HG03354 (cell line): ENCODE results near the gene DIS3L.

Source experiments
- ATAC-seq: cut with Tn5 transposase; IDR thresholded peaks from one replicate; pipeline ENCODE4 v1.9.1; 2021; ENCODE audit warnings: mild to moderate bottlenecking; ENCODE audit not compliant: unreplicated experiment, poor library complexity, severe bottlenecking

The DIS3L gene

DNA sequence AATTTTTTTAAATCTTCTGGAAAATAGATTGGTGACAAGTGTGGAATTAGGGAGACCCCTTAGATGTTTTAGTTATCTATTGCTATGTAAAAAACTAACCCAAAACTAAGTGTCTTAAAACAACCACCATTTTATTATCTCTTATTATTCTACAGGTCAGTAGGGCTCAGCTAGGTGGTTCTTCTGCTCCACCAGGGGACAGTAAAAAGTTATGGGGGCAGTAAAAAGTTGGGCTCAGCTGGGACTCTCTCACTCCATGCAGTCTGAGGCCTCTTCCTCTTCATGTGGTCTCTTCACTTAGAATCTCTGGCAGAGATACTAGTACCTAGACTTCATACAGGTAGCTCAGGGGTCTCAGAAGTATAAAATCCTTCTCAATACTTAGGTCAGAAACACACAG is 18.0 kb upstream of the DIS3L start:
- no peak for ATAC-seq

DNA sequence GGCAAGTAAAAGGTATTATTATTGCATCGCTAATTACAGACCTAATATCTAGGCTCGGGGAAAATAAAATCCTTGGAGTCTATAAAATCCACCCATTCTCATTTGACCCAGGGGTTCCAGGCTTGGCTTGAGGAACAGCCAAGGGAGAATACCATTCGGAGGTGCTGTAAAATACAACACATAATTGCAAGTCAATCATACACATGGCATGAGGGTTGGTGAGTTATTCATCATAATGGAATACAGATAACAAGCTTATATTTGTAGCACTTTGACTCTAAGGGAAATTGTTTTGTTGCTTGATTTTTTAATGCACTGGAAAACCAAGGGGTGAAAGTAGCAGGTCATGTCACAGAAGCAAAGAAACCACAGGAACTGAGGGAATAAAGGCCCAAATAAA is 16.8 kb upstream of the DIS3L start:
- no peak for ATAC-seq

DNA sequence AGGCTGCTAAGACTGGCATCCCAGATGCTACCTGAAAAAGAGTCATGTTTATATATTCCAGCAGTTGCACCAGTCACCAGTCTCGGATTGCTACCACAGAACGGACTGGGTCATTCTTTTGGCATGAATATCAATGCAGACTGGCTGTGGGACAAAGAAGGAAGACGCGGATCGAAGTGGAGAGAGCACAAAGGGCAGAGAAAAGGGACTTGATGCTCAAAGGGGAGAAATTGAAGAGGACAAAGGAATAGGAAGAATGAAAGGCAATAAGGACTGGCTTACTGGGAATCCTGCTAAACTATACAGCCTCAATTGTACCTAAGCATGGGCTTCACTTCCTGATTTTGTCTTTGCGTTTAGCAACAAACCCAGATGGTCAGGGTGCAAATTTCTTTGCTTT is 15.3 kb upstream of the DIS3L start:
- no peak for ATAC-seq

DNA sequence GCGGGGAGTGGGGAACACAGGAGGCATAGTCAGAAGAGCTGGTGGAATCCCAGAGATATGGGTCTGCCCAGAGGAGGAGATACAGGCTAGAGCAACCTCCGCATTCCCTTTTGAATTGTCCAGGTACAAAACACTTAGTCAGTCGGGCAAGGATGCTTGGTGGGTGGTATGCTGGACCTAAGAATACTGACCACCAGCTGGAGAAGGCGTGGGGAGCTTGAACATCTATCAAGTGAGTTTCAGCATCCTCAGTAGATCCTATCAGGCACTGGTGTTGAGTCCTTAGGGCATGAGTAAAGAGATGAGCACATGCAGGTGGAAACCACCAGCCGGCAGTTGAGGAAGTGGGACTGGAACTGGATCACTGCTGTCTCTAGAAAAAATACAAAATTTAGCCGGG is 14.7 kb upstream of the DIS3L start:
- no peak for ATAC-seq

DNA sequence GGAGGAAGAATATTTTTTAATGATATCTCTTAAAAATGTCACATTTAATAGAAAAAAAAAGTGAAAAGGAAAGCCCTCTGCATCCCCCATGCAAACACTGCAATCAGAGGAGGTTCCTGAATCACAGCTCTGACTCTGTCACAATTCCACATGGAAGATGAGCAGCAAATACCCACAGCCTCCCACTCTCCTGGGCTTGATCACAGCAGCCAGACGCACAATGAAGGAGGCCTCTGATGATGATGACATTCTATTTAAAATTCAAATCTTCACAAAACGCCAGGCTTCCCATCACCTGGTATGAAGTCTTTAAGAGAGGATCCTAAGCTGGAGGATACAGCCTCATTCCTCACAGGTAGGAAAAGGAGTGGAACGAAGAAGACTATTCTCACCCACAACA is 9.1 kb upstream of the DIS3L start:
- no peak for ATAC-seq

DNA sequence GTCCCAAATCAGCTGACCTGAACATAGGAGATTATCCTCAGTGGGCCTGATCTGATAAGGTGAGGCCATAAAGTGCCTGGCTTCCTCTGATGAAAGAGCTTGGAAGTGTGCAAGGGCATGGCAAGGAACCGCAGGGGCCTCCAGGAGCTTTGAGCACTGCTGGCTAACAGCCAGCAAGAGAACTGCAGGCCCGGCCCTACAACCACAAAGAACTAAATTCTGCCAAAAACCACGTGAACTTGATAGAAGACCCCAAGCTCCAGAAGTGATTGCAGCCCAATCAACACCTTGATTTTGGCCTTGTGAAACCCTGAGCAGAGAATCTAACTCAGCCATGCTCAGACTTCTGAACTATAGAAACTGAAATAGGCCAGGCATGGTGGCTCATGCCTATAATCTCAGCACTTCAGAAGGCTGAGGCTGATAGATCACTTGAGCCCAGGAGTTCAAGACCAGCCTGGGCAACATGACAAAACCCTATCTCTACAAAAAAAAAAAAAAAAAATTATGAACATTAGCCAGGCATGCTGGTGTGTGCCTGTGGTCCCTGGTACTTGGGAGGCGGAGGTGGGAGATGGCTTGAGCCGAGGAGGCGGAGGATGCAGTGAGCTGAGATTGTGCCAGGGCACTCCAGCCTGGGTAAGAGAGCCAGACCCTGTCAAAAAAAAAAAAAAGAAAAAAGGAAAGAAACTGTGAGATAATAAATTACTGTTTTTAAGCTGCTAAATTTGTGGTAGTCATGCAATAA is 7.7 kb upstream of the DIS3L start:
- no peak for ATAC-seq

DNA sequence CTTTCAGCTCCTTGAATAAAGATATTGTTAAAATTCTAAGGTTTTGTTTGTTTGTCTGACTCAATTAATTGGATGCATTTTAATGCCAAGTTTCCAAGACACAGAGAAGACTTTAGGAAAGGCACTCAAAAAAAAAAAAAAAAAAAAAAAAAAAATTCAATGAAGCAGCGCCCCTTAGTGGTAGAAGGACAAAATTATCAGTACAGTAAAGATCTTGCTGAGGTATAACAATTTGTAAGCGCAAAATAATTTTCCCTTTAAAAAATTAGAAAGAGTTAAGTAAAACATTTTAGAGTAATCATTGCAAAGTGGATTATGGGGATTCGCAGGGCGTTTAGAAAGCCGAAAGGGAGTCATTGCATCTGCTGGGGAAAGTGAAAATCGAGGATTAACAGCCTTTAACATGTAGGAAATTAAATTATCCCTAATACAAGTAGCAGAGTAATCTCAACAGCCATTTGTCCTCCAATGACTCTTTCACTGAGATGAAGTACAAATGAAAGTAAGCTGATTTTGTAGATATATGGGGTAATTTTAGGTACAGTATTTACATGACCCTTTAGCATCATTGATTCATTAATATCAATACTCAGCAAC is 5.8 kb upstream of the DIS3L start:
- no peak for ATAC-seq

DNA sequence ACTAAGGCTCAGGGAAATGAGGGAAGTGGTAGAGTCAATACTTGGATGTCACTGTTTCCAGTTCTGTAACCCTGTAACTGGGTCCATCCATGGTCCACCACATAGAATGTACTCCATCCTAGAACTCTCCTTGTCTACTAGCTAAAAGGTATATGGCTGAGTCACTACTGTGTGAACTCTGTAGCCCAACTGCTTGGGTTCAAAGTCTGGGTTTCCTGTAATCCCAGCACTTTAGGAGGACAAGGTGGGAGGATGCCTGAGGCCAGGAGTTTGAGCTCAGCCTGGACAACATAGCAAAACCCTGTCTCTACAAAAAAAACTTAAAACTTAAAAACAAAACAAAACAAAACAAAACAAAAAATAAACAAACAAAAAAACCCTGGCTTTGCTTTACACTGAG is 5.3 kb upstream of the DIS3L start:
- ATAC-seq: no peak

DNA sequence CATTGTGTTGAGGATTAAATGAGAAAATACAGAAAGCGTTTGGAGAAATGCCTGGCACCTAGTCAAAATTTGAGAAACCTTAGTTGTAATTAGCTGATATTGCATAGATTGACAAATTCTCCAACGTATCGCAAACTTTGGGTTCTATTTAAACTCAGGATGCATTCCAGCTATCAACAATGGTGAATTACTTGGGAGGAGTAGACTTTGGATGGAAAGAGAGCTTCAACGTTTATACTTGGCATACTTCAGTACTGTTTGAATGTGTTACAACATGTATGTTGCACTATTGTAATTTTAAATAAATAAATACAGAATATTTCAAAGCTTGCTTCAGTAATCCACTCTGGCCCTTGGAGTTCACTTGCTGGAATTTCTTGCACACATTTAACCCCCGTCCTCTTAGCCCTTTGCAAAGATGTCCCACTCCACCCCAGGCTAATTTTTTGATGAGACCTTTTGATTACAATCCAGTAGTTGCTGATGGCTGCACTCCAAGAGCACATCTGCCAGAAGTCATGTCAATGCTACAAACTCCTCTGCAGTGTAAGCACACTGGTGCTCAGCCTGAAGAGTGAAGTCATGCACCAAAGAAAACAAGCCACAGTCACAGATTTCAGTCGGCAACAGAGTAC is 4.7 kb upstream of the DIS3L start:
- no peak for ATAC-seq

DNA sequence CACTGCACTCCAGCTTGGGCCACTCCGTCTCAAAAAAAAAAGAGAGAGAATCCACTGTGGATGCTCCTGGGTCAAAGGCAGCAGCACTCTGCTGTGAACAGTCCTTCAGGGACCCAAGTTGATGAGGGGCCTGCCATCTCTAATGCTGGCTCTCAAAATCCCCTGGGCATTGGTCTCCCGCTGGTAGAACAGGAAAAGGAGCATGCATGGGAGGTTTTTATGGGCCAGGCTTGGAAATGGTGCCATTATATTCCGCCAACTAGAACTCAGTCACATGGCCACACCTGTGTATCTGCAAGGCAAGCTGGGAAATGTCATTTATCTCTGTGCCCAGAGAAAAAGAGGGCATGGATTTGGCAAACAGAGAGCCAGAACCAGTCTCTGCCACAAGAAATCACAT is 3.4 kb upstream of the DIS3L start:
- no peak for ATAC-seq

DNA sequence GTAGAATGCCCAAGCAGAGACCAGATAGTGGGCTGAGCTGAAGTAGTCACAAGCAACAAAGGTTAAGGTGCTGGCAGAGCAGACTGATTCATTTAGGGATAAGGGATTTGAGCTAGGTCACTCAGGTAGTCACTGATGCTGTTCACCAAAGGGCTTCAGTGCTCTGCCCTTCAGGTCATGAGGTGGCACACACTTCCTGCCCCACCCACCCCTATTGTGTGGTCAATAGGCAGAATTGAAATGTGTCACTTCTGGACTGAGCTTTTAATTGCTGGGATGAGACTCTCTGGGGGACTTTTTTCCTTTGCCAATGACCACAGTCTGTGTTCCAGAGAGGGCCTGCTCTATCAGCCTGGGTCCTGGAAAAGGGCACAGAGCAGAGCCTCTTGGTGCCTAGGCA is 2.9 kb upstream of the DIS3L start:
- ATAC-seq: no peak

DNA sequence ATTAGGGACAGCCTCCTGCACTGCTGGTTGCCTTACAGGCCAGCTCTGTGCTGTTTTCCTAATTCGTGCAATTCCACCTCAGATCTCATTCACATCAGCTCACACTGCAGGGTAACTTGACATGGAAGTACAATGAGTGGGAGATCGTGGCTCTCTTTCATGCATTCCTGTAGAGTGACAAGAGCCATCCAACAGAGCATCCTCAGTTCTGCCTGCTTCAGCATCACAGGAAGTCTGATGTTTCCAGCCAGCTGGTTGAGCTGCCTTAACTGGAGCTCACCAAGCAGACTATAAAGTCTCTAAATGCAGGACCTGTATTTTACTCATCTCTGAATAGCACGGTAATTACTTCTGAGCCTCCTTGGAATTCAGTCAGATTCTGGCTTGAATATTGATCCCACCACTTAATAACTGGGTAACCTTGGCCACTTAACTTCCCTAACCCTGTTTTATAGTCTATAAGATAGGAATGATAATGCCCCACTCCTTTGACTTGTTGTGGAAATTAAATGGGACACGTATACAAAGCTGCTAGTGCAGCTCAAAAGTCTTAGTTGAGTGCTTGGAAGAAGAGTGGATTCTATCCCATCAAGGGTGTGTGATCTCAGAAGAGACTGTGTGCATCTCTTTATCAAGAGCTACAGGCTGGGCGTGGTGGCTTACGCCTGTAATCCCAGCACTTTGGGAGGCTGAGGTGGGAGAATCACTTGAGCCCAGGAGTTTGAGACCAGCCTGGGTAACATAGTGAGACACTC is 1.4 kb upstream of the DIS3L start:
- ATAC-seq: no peak

DNA sequence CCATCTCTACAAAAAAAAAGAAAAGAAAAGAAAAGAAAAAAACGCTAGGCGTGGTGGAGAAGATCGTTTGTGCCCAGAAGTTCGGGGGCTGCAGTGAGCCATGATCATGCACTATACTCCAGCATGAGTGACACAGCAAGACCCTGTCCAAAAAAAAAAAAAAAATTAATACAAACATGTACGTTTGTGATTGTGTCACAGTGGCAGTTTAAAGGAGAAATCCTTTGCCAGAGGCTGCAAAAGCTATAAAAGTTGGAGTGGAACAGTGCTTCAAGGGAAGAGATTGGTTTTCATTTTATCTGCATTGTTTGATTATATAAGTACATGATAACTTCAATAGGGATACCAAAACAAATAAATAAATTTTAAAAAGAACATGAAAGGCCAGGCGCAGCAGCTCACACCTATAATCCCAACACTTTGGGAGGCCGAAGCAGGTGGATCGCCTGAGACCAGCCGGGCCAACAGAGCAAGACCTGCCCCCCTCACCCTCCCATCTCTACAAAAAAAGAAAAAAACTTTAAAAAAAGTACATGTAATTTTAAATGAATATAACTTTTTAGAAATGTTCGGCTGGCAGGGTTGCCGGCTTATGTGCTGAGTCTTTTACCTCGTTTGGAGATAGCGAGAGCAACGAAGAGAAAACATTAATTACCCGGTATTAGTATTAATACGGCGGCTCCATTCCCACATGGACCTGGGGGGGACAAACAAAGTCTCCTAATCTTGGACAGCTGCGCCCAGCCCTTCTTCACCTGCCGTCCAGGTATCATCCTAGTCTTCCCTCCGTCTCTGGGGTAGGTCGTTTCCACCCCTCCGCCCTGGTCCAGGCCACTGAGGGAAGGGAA is 573 bp upstream of the DIS3L start:
- no peak for ATAC-seq

DNA sequence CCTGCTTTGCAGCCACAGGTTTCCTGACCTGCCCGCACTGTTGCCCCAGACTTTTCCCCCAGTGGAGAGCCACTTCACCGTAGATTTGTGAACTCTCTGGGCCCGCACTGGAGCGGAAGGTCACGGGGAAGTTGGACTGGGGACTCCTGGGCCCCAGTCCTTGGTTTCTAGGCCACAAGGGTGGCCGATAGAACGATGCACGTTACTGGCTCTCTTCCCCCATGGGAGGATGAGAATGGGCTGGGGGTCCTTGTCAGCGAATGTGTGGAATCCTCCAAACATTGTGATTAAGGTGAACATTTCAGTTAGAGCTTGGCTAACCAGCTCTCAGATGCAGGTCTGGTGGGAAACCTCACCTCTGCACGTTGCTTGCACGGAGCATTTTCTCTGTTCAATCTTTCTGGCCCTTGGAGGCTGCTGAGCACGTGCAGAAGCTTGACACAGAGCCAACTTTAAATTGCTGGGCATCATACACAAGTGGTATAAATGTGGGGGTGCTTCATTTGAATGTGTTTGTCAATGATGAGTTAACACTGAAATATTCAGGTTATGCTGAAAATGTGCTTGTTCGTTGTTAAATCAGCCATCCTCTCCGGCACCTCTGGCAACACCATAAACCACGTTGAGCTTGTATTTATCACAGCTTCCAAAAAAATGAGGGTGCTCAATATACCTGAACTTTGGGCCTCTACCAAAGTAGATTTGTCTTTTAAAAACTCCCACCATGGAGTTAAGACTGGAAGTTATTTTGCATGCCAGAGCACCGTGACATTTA is 976 bp downstream of the DIS3L start:
- ATAC-seq: peak; percentile 8

DNA sequence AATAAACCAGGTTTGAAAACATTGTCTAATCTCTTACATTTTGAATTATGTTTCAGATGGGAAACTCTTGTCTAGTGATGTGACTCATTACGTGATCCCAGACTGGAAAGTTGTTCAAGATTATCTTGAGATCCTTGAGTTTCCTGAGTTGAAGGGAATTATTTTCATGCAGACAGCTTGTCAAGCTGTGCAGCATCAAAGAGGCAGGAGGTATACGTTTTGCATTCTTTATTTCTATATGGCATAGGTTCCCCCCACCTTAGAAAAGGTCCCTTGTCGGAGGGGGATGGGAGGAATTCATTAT is 1.5 kb downstream of the DIS3L start:
- no peak for ATAC-seq

DNA sequence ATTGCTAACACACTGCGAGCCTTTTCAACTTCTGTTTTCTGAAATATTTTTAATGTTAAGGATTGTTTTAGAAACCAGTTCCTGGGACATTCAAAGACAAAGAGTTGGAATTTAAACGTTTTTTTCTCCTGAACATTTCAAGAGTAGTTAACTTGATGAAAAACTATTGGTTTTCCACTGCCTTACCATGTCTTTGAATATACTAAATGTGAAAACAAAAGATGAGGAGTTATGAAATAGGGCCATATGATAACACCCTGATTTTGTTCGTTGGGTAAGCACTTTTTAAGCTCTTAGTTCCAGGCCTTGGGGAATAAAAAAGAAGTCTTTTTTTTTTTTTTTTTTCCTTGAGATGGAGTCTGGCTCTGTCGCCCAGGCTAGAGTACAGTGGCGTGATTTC is 2.8 kb downstream of the DIS3L start:
- ATAC-seq: no peak

DNA sequence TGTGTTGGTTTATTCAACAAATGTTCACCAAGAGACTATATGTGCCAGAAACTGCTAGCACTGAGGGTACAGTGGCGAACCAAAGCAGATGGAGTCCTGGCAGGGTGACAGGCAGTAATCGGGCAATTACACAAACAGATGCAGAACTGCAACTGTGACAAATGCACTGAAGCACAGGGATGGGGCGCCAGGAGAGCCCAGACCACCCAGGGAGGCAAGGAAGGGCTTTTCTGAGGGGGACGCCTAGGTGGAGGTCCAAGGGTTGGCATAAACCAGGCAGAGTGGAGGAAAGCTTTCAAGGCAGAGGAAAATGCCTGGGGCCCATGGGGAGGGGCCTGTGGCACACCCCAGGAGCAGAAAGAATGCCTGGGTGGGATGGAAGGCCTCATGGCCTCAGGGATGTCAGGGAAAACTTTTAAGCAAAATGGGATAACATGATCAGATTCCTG is 5.5 kb downstream of the DIS3L start:
- ATAC-seq: no peak

DNA sequence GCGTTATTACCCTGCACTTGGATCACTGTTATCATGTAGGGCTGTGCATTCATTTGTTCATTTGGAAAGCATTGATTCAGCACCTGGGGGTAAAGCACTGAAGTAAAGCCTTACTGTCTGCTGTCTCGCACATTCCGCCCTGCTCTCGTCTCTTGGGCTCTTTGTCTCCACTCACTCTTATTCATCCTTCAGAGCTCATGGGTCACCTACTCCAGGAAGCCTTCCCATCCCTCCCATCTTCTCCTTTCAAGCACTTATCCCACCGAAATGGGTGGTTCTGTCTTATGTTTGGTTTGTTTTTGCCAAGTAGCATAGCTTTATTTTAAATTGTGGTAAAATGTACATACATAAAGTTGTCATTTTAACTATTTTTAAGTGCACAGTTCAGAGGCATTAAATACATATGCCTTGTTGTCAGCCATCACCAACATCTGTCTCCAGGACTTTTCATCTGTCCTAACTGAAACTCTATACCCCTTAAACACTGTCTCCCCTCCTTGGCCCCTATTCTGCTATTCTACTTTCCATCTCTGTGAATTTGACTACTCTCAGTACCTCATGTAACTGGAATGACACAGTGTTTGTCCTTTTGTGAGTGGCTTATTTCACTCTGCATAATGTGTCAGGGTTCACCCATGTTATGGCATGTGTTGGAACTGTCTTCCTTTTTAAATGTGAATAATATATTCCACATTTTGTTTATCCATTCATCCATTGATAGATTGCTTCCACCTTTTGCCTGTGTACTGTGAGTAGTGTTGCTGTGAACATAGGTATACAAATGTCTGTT is 9.3 kb downstream of the DIS3L start:
- no peak for ATAC-seq
